CD4-positive, alpha-beta T cell (primary cell): ENCODE measurements around the gene DUSP28. TPM values are rescaled to one million over a fixed set of nuclear protein-coding genes. Genes with fewer than 3 reads are reported as not detected.

Experiments
- ATAC-seq: fragments of 200-7000 bp; cut with Tn5 transposase; one replicate; pipeline ENCODE4 v1.10.0; 2022; ENCODE audit warnings: mild to moderate bottlenecking; ENCODE audit not compliant: poor library complexity
- CTCF ChIA-PET: fragments of 350-600 bp; sonication (Branson Sonifier 250); formaldehyde crosslinking; loops from one replicate; lab custom pipeline; 2021; ENCODE audit warnings: antibody characterized with exemption, inconsistent platforms; lab: Charles Lee
- POLR2A ChIA-PET: fragments of 350-600 bp; sonication (Branson Sonifier 250); formaldehyde crosslinking; loops from one replicate; lab custom pipeline; 2021; ENCODE audit warnings: antibody characterized with exemption, inconsistent platforms; lab: Charles Lee
- DNase-seq, 14 experiments: peaks; one replicate each; pipeline ENCODE4 v3.0.0-alpha.2; 2013 to 2020; ENCODE audit warnings: mixed read lengths in 2 of 14
- H3K27ac ChIP-seq, 2 donors: one replicate each; pipeline versions ENCODE4 v1.5.1 to v1.7.0; 2013; ENCODE audit warnings: low read length in 2 of 2, low read depth in 1 of 2, mild to moderate bottlenecking in 1 of 2
- H3K27me3 ChIP-seq, 2 experiments: 1 replicate in 1 of 2; 2 replicates in 1 of 2; pipeline versions ENCODE4 v1.6.1 to v1.7.0; 2013; ENCODE audit warnings: low read length in 2 of 2, control low read depth in 1 of 2, mild to moderate bottlenecking in 1 of 2, moderate library complexity in 1 of 2; ENCODE audit not compliant: insufficient read depth in 2 of 2, control insufficient read depth in 1 of 2
- H3K36me3 ChIP-seq: one replicate; pipeline ENCODE4 v1.6.1; 2013; ENCODE audit warnings: low read length, control low read depth; ENCODE audit not compliant: insufficient read depth
- H3K4me1 ChIP-seq: one replicate; pipeline ENCODE4 v1.6.1; 2013; ENCODE audit warnings: low read length, control low read depth; ENCODE audit not compliant: insufficient read depth
- H3K4me3 ChIP-seq: one replicate; pipeline ENCODE4 v1.5.1; 2013; ENCODE audit warnings: mild to moderate bottlenecking, low read length, moderate library complexity
- H3K9me3 ChIP-seq, 2 experiments: 1 replicate in 1 of 2; 2 replicates in 1 of 2; pipeline versions ENCODE4 v1.6.1 to v1.7.0; 2013; ENCODE audit warnings: low read length in 2 of 2, mild to moderate bottlenecking in 2 of 2, control low read depth in 1 of 2, moderate library complexity in 1 of 2; ENCODE audit not compliant: control insufficient read depth in 1 of 2, insufficient read depth in 1 of 2
- H3K27ac Mint-ChIP-seq: one replicate; pipeline ENCODE4 v1.8.0; 2020; ENCODE audit warnings: mixed read lengths
- H3K27me3 Mint-ChIP-seq: one replicate; pipeline ENCODE4 v1.8.0; 2021; ENCODE audit warnings: mixed read lengths
- H3K36me3 Mint-ChIP-seq: one replicate; pipeline ENCODE4 v1.8.0; 2021; ENCODE audit warnings: low read depth, mixed read lengths
- H3K4me1 Mint-ChIP-seq: one replicate; pipeline ENCODE4 v1.8.0; 2021; ENCODE audit warnings: low read depth, mixed read lengths
- H3K4me3 Mint-ChIP-seq: one replicate; pipeline ENCODE4 v1.8.0; 2020; ENCODE audit warnings: mild to moderate bottlenecking, mixed read lengths
- H3K9me3 Mint-ChIP-seq: one replicate; pipeline ENCODE4 v1.8.0; 2020; ENCODE audit warnings: mixed read lengths
- intact Hi-C, 2 experiments: fragments of 100-400 bp; cut with DNase I in 1 of 2; cut with micrococcal nuclease in 1 of 2; formaldehyde crosslinking; loops; one replicate each; pipeline versions ENCODE4 v1.15.1 to v1.9.0; 2023 to 2025; cut with DNase I, micrococcal nuclease
- total RNA-seq, 174 experiments: library from RNA in 2 of 174; stranded (reverse) in 2 of 174; gene quantifications; one replicate each; pipeline ENCODE4 v1.2.3 and lab custom pipeline; 2021 to 2026
- TF ChIP-seq, protein P1 (sequence below): fragments of 200-600 bp; IDR thresholded peaks from one replicate; pipeline ENCODE4 v1.8.0; 2022; ENCODE audit warnings: antibody characterized with exemption, mild to moderate bottlenecking

Gene DUSP28
- total RNA-seq, 2 experiments from 2014 or later = 18.3 to 18.9 TPM

DNA sequence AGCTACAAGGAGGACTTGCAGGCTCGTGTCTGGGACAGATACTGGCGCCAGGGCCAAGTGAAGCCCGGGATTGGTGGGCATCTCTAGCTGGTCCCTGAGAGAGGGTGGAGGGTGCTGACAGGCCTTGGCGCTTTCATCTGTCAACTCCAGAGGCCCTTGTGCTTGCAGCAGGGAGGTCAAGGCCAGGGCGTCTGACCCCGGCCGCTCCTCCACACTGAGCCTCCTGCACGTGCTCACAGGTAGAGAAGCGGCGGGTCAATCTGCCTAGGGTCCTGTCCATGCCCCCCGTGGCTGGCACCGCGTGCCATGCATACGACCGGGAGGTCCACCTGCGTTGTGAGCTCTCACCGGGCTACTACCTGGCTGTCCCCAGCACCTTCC lies 35.9 kb downstream of the DUSP28 start:
- Mint-ChIP-seq H3K27ac (no peak overlapping the region), H3K36me3 (peaks cover 30% of the 10 kb centered on the region), H3K4me3 (no peak overlapping the region), H3K4me1 (no peaks in the 10 kb centered on the region), H3K27me3 (no peaks in the 10 kb centered on the region), H3K9me3 (no peaks in the 10 kb centered on the region)
- H3K27me3 ChIP-seq = no peaks in the 10 kb centered on the region
- intact Hi-C loops = no loop called here
- peaks cover 81% of the 10 kb centered on the region for H3K36me3 ChIP-seq
- H3K4me1 ChIP-seq = peaks cover 6% of the 10 kb centered on the region
- H3K27ac ChIP-seq = no peak overlapping the region
- ATAC-seq (no peak), DNase-seq (peak in 2 of 14 experiments; percentile 5 to 30)
- CTCF ChIA-PET = no interaction called here
- TF ChIP-seq, protein P1, sequence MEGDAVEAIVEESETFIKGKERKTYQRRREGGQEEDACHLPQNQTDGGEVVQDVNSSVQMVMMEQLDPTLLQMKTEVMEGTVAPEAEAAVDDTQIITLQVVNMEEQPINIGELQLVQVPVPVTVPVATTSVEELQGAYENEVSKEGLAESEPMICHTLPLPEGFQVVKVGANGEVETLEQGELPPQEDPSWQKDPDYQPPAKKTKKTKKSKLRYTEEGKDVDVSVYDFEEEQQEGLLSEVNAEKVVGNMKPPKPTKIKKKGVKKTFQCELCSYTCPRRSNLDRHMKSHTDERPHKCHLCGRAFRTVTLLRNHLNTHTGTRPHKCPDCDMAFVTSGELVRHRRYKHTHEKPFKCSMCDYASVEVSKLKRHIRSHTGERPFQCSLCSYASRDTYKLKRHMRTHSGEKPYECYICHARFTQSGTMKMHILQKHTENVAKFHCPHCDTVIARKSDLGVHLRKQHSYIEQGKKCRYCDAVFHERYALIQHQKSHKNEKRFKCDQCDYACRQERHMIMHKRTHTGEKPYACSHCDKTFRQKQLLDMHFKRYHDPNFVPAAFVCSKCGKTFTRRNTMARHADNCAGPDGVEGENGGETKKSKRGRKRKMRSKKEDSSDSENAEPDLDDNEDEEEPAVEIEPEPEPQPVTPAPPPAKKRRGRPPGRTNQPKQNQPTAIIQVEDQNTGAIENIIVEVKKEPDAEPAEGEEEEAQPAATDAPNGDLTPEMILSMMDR = no peak
- POLR2A ChIA-PET = no interaction called here
- no peak overlapping the region for H3K4me3 ChIP-seq
- no peaks in the 10 kb centered on the region for H3K9me3 ChIP-seq

DNA sequence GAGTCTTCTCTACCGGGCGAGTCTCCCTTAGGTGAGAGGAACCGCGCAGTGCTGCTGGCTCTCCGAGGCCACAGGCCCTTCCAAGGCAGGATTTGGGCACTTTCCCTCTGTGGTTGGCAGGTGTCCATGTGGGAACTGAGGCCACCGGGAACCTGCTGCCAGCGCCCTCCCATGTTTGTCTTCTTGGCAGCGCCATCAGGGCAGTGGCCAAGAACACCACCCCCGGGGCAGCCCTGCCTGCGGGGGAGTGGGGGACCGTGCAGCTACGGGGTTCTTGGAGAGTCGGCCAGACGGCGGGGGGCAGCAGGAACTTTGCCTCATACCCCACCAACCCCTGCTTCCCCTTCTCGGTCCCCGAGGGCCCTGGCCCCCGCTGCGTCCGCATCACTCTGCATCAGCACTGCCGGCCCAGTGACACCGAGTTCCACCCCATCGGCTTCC lies 36.4 kb downstream of the DUSP28 start:
- H3K27me3 ChIP-seq = no peaks in the 10 kb centered on the region
- H3K4me1 ChIP-seq = peaks cover 6% of the 10 kb centered on the region
- Mint-ChIP-seq H3K27ac (no peak overlapping the region), H3K4me1 (no peaks in the 10 kb centered on the region), H3K4me3 (no peak overlapping the region), H3K9me3 (no peaks in the 10 kb centered on the region), H3K27me3 (no peaks in the 10 kb centered on the region), H3K36me3 (peaks cover 25% of the 10 kb centered on the region)
- no peaks in the 10 kb centered on the region for H3K9me3 ChIP-seq
- CTCF ChIA-PET = no interaction called here
- ATAC-seq (no peak), DNase-seq (peak in 2 of 14 experiments; percentile 6 to 30)
- intact Hi-C loops = no loop called here
- H3K36me3 ChIP-seq = peaks cover 76% of the 10 kb centered on the region
- TF ChIP-seq, protein P1 = no peak
- POLR2A ChIA-PET = no interaction called here
- no peak overlapping the region for H3K4me3 ChIP-seq
- peak overlapping the region in 1 of 2 donors; percentile 7 for H3K27ac ChIP-seq

DNA sequence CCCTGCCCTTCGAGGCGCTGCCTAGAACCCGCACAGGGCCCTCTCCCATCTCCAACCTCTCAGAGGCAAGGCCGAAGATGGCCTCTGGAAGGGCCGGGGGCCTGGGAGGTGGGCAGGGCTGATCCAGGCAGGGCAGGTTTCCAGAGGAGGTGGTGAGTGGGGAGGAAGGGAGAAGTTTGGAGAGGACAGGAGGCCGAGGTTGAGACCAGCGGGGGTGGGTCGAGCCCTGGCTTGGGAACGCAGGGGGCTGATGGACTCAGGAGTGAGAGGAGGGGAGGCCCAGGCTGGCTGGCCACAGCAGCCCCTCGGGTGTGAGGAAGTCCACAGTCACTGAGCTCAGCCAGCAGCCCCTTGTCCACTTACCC lies 36.9 kb downstream of the DUSP28 start:
- Histone ChIP-seq H3K36me3 (peaks cover 71% of the 10 kb centered on the region), H3K4me3 (no peak overlapping the region), H3K9me3 (no peaks in the 10 kb centered on the region), H3K27me3 (no peaks in the 10 kb centered on the region), H3K4me1 (peaks cover 6% of the 10 kb centered on the region), H3K27ac (peak overlapping the region in 1 of 2 donors; percentile 7)
- H3K27ac Mint-ChIP-seq = no peak overlapping the region
- no peaks in the 10 kb centered on the region for H3K27me3 Mint-ChIP-seq
- H3K9me3 Mint-ChIP-seq = no peaks in the 10 kb centered on the region
- DNase-seq = peak in 1 of 14 experiments; percentile 1
- H3K4me3 Mint-ChIP-seq = no peak overlapping the region
- ChIA-PET POLR2A (no interaction called here), CTCF (no interaction called here)
- TF ChIP-seq, protein P1 = no peak
- H3K36me3 Mint-ChIP-seq = peaks cover 24% of the 10 kb centered on the region
- no peaks in the 10 kb centered on the region for H3K4me1 Mint-ChIP-seq
- intact Hi-C loops = no loop called here
- ATAC-seq = no peak
